ENCODE data around the gene DGKI. TPM values are rescaled to one million over a fixed set of nuclear protein-coding genes. Genes with fewer than 3 reads are reported as not detected.

Gene DGKI
- polyA plus RNA-seq, 2 of the 4 experiments (the other 2 are of a cell fraction): 0.05 to 0.08 TPM

- Histone ChIP-seq H3K27ac (no peak overlapping the region), H3K4me1 (no peaks in the 10 kb centered on the region), H3K4me2 (no peak overlapping the region), H3K4me3 (no peak overlapping the region), H3K9me3 (no peaks in the 10 kb centered on the region)
- WGBS (ENCODE audit: missing lambda C conversion rate): 0% methylated on average over 1 of the region's 1 CpG
- ATAC-seq (no peak), FAIRE-seq (no peak), DNase-seq (ENCODE audit: low read depth in 1 of 2, low spot score in 1 of 2) (no peak)
- POLR2A ChIA-PET: no interaction called here
- CTCF ChIA-PET: no interaction called here
- no peak for TF ChIP-seq RARB (CRISPR knock-in tag; IDR thresholded peaks at IDR 0.05)
- TF ChIP-seq MYC (IDR thresholded peaks at IDR 0.05; ENCODE audit: borderline replicate concordance, low read length): no peak
- TF ChIP-seq MAZ (IDR thresholded peaks at IDR 0.05; ENCODE audit: borderline replicate concordance, low read depth, low read length): no peak
- no peak for TF ChIP-seq RAD21 (conservative IDR thresholded peaks at IDR 0.05 in 1 of 2, IDR thresholded peaks at IDR 0.05 in 1 of 2)
- no peak for TF ChIP-seq MAFK (IDR thresholded peaks at IDR 0.05; ENCODE audit: partially characterized antibody)
- no peak for TF ChIP-seq HOXB5 (CRISPR knock-in tag; IDR thresholded peaks at IDR 0.05)
These were observed 457.9 kb downstream of the DGKI start for GRCh38 chr7:137388916-137389315.

GRCh38 chr7:137386966-137387365 is 459.8 kb downstream of the DGKI start:
- CTCF ChIA-PET: no interaction called here
- H3K9me3 ChIP-seq: no peaks in the 10 kb centered on the region
- no peak for FAIRE-seq
- POLR2A ChIA-PET: no interaction called here
- DNase-seq (ENCODE audit: low read depth in 1 of 2, low spot score in 1 of 2): no peak
- no peak overlapping the region for H3K27ac ChIP-seq
- no peak for TF ChIP-seq PBX3 (IDR thresholded peaks at IDR 0.05)
- no peak for TF ChIP-seq NFE2L2 (conservative IDR thresholded peaks at IDR 0.05; ENCODE audit: low read length)
- no peak for TF ChIP-seq MYC (IDR thresholded peaks at IDR 0.05; ENCODE audit: borderline replicate concordance, low read length)
- no peak for TF ChIP-seq FOSL2 (IDR thresholded peaks at IDR 0.05)
- no peak for TF ChIP-seq FOSL2 (CRISPR knock-in tag; IDR thresholded peaks at IDR 0.05)
- TF ChIP-seq SREBF2 (IDR thresholded peaks at IDR 0.05): no peak
- H3K4me1 ChIP-seq: no peaks in the 10 kb centered on the region
- 0% methylated on average over 1 of the region's 1 CpG for WGBS (ENCODE audit: missing lambda C conversion rate)
- ATAC-seq: no peak
- no peak overlapping the region for H3K4me3 ChIP-seq
- no peak overlapping the region for H3K4me2 ChIP-seq

- Histone ChIP-seq H3K4me2 (no peak overlapping the region), H3K4me3 (no peak overlapping the region), H3K27ac (no peak overlapping the region), H3K9me3 (no peaks in the 10 kb centered on the region), H3K4me1 (no peaks in the 10 kb centered on the region)
- no peak for ATAC-seq
- no peak for FAIRE-seq
- ChIA-PET POLR2A (no interaction called here), CTCF (no interaction called here)
- DNase-seq (ENCODE audit: low read depth in 1 of 2, low spot score in 1 of 2): no peak
- WGBS (ENCODE audit: missing lambda C conversion rate): 0% methylated on average over 1 of the region's 1 CpG
- TF ChIP-seq RARB (CRISPR knock-in tag; IDR thresholded peaks at IDR 0.05) (no peak), POLR2A (IDR thresholded peaks at IDR 0.05; ENCODE audit: low read length) (no peak), RFX5 (IDR thresholded peaks at IDR 0.05) (no peak), RAD21 (conservative IDR thresholded peaks at IDR 0.05 in 1 of 2, IDR thresholded peaks at IDR 0.05 in 1 of 2) (no peak), GATA3 (IDR thresholded peaks at IDR 0.05; ENCODE audit: borderline replicate concordance) (no peak), ZC3H11A (IDR thresholded peaks at IDR 0.05) (no peak), CBX2 (IDR thresholded peaks at IDR 0.05; ENCODE audit: borderline replicate concordance, low read depth) (no peak)
These were observed 465.7 kb downstream of the DGKI start for GRCh38 chr7:137381045-137381444.

GRCh38 chr7:137373507-137373906 is 473.3 kb downstream of the DGKI start:
- Histone ChIP-seq H3K4me2 (no peak overlapping the region), H3K4me1 (no peaks in the 10 kb centered on the region), H3K27ac (no peak overlapping the region), H3K4me3 (no peak overlapping the region), H3K9me3 (no peaks in the 10 kb centered on the region)
- POLR2A ChIA-PET: no interaction called here
- no peak for TF ChIP-seq HDAC2 (IDR thresholded peaks at IDR 0.05)
- no peak for TF ChIP-seq PHF8 (IDR thresholded peaks at IDR 0.05; ENCODE audit: borderline replicate concordance, low read depth)
- TF ChIP-seq JUN (IDR thresholded peaks at IDR 0.05): no peak
- TF ChIP-seq CTCF (IDR thresholded peaks at IDR 0.05): no peak
- TF ChIP-seq TP53 (CRISPR knock-in tag; IDR thresholded peaks at IDR 0.05): no peak
- TF ChIP-seq RAD21 (conservative IDR thresholded peaks at IDR 0.05 in 1 of 2, IDR thresholded peaks at IDR 0.05 in 1 of 2): no peak
- TF ChIP-seq CHD2 (IDR thresholded peaks at IDR 0.05; ENCODE audit: low read length, partially characterized antibody): no peak
- no peak for TF ChIP-seq ZFP36 (IDR thresholded peaks at IDR 0.05; ENCODE audit: borderline replicate concordance, partially characterized antibody)
- no peak for TF ChIP-seq EP300 (IDR thresholded peaks at IDR 0.05)
- TF ChIP-seq ZC3H11A (IDR thresholded peaks at IDR 0.05): no peak
- no peak for TF ChIP-seq FOSB (CRISPR knock-in tag; IDR thresholded peaks at IDR 0.05)
- no peak for TF ChIP-seq FOSL2 (IDR thresholded peaks at IDR 0.05)
- no peak for TF ChIP-seq FOSL2 (CRISPR knock-in tag; IDR thresholded peaks at IDR 0.05)
- TF ChIP-seq KDM1A (IDR thresholded peaks at IDR 0.05; ENCODE audit: low read depth): no peak
- TF ChIP-seq HOXA7 (CRISPR knock-in tag; IDR thresholded peaks at IDR 0.05): no peak
- TF ChIP-seq BCL3 (IDR thresholded peaks at IDR 0.05): no peak
- TF ChIP-seq BHLHE40 (IDR thresholded peaks at IDR 0.05; ENCODE audit: low read depth, low read length): no peak
- TF ChIP-seq GATA3 (IDR thresholded peaks at IDR 0.05; ENCODE audit: borderline replicate concordance): no peak
- TF ChIP-seq CBX2 (IDR thresholded peaks at IDR 0.05; ENCODE audit: borderline replicate concordance, low read depth): no peak
- ATAC-seq (no peak), FAIRE-seq (no peak), DNase-seq (ENCODE audit: low read depth in 1 of 2, low spot score in 1 of 2) (no peak)
- CTCF ChIA-PET: interaction anchor here (1.0 kb wide), 1 partner anchor 10 kb away, joined by 3 read pairs; no protein-coding TSS in a partner anchor
- 3% methylated on average over 2 of the region's 2 CpGs for WGBS (ENCODE audit: missing lambda C conversion rate)
